HuH-7 (cell line): ENCODE results near the gene SELPLG.
"Not testable (repeated sequence)": the region's sequence is repeated elsewhere in the genome, so short reads cannot be mapped to it uniquely, and the experiment has no call there.

ENCODE experiments used
- DNase-seq: peaks from one replicate; pipeline ENCODE4 v3.0.0; 2011; ENCODE audit warnings: low spot score

Gene SELPLG

DNA sequence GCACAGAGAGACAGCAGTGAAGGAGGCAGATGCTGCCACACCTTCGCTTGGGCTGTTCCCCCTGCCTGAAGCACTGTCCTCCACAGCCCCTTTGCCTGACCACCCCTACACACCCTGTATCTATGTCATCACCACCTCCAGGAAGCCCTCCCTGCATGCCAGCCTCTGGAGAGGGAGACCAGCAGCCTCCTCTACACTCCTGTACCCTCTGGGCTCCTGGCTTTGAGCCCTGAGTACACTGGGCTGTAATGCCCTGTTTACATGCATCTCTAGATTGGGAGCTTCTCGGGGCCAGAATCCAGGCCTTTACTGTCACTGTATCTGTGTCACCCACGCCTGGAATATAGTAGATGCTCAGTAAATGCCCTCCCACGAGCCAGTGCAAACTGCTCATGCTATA, 30.0 kb downstream of the SELPLG start:
- no peak for DNase-seq

DNA sequence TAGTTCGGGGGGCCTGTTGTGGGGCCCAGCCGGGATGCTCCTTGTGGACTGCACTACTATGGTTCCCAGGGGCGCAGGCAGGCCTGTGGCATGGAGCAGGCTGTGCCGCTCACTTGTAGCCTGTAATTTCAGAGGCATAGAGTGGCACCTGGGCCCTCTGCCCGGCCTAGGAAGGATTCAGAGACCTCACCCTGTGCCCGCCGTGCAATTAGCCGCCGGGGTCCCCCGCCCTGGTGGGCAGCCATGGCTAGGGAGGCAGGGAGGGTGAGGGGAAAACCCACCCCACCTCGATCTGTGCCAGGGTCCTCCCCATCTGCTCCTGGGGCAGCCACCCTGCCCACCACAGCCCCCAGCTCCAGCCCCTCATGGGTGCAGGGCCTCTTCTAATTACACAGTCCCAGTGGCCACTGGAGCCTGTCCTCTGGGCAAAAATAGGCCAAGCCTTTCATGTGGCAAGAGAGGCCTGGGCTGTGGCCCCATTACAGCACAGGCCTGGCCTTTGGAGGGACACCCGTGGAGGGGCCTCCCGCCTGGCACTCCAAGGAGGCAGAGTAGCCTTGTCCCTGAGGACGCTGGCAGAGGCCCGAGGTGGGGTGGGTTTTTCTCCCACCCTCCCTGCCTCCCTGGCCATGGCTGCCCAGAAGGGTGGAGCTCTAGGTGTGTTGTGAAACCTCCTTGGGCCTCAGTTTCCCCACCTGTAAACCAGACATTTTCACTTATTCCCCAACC, 30.6 kb downstream of the SELPLG start:
- DNase-seq, result no peak

GRCh38 chr12:108602209-108602705, 31.4 kb downstream of the SELPLG start:
- no peak for DNase-seq

DNA sequence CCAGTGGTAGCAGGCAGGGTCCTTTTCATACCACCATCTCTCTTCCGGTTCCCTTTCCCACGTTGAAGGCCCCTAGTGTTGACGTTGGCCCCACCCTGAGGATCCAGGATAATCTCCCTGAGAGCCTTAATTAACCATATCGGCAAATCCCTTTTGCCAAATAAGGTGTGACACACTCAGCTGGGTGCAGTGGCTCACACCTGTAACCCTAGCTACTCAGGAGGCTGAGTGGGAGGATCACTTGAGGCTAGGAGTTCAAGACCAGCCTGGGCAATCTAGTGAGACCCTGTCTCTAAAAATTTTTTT, 33.0 kb downstream of the SELPLG start:
- DNase-seq, result no peak

- no peak for DNase-seq
Measured at GRCh38 chr12:108599948-108600701, 33.6 kb downstream of the SELPLG start.

DNA sequence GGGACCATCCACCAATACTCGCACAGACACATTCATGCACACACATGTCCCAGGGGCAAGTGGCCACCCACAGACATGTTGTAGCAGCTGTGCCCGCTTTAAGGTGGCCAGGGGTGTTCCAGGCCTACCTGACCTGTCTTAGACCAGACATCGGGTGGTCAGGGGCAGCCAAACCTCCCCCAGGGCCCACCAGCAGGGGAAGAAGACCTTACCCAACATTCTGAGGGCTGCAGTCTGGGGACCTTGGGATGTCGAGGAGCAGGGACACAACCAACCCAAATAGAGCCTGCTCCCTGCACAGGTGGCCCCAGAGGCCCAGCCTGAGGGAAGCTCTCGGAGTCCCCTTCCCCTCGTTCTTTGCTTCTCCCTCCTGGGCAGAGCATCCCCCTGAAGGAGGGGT, 34.2 kb downstream of the SELPLG start:
- DNase-seq, result no peak

DNA sequence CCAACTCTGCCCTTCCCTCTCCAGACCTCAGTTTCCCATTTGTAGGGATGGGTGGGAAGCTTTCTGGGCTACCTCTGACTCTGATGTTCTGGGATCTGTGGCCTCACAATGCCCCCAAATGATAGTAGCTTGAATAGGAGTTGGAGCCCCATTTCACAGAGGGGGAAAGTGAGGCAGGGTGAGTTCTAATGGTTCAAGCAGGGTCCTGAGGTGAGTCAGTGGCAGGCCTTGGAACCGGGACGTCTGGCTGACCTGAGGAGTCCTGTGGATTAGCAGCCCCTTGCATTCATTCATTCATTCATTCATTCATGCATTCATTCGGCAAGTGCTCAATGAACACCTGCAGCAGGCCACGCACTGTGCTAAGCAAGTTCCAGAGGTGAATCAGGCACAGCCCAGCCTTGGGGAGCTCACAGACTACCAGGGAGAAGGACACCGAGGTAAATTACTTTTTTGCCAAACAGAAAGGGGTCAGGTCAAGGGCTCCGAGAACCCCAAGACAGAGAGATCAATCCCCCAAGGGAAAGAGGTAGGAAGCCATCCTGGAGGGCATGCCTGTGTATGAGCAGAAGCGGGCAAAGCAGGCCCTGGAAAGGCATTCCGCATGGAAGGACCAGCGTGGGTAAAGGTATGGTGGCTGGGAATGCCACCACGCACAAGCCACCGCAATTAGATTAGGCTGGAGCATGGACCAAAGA, 35.0 kb downstream of the SELPLG start:
- no peak for DNase-seq

GRCh38 chr12:108597559-108598471, 35.9 kb downstream of the SELPLG start, which contains the start of gene TMEM119:
Gene TMEM119, minus strand, starts transcription at chr12:108598084. Its CDS starts 5,701 bp downstream, at chr12:108592383.
- no peak for DNase-seq

DNA sequence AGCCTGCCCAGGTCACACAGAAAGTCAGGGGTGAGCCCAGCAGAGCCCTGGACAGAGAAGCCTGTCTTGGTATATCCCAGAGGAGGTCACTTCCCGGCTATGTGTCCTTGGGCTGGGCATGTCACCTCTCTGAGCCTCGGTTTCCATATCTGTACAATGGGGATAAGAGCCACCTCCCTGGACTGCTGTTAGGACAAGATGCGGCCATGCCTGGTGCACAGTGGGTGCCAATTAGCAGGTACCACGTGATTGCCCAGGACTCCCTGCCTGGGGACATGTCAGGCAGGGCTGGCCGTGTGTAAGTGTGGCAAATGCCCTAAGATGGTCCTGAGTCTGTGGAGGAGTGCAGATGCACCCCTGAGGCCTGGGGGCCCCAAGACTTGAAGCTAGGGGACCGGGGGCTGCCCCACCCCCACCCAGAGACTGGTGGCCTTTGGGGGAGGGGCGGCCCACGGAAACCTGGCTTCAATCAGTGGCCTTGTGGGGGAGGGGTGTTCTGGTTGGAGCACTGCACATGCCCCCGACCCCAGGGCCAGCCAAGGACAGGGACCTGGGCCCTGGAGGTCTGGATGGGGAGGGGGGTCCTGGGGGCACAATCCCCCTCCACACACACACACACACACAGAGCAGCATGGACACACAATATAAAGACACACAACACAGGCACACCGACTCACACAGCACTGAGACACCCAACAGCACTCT, 36.7 kb downstream of the SELPLG start:
- no peak for DNase-seq

- DNase-seq, result no peak
Measured at GRCh38 chr12:108595711-108596647, 37.7 kb downstream of the SELPLG start.

DNA sequence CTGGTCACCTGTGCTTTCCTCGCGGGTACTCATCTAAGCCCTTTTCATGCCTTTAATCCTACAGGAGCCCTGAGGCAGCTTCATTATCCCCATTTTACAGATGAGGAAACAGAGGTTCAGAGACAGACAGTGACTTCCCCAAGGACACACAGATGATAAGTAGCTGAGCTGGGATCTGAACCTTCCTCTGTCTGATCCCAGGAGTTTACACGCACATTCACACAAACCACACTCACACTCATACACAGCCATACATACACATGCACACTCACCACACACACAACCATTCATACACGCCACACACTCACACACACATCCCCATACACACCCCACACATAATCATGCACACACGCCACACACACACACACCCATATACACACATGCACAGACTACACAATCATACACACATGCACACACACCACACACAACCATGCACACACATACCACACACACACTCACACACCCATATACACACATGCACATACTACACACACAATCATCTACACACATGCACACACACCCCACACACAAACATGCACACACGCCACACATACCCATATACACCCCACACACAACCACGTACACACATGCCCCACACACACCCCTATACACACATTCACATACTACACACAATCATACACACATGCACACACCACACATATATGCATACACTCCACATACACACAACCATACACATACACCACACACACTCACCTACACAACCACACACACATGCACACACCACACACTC, 38.6 kb downstream of the SELPLG start:
- no peak for DNase-seq

GRCh38 chr12:108594323-108594903, 39.3 kb downstream of the SELPLG start:
- no peak for DNase-seq

- DNase-seq, result no peak
Measured at GRCh38 chr12:108592033-108592909, 41.4 kb downstream of the SELPLG start.

GRCh38 chr12:108591267-108591980, 42.3 kb downstream of the SELPLG start:
- DNase-seq, result no peak

DNA sequence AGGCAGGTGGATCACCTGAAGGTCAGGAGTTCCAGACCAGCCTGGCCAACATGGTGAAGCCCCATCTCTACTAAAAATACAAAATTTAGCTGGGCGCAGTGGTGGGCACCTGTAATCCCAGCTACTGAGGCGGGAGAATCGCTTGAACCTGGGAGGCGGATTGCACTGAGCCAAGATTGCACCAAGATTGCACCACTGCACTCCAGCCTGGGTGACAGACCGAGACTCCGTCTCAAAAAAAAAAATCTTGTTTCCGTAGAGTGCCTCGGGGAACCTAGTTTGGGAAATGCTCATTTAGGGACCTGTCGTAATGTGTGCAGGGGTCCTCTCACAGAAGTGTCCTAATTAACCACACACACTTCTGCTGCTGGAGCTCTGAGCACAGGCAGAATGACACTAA, 43.2 kb downstream of the SELPLG start:
- DNase-seq, result not testable (repeated sequence)

- no peak for DNase-seq
Measured at GRCh38 chr12:108589840-108590229, 43.9 kb downstream of the SELPLG start.
